Activated T-cell treated with anti-CD3 and anti-CD28 coated beads, Interleukin-2, amount 50 U/mL, for 48 hours (primary cell): ENCODE data around the gene MCFD2.

Source experiments
- DNase-seq, 2 experiments: peaks; one replicate each; pipeline ENCODE4 v3.0.0-alpha.2; 2020

MCFD2 gene

GRCh38 chr2:46871976-46872381 lies 43.6 kb downstream of the MCFD2 start:
- no peak for DNase-seq

- DNase-seq, result no peak
Observed at GRCh38 chr2:46870051-46870839, 45.4 kb downstream of the MCFD2 start.

- no peak for DNase-seq
Observed at GRCh38 chr2:46869621-46870020, 46.0 kb downstream of the MCFD2 start.

GRCh38 chr2:46866770-46867246 lies 48.8 kb downstream of the MCFD2 start:
- DNase-seq, result no peak

GRCh38 chr2:46865181-46865970 lies 50.2 kb downstream of the MCFD2 start:
- DNase-seq, result no peak

- DNase-seq, result no peak
Observed at GRCh38 chr2:46863882-46864281, 51.7 kb downstream of the MCFD2 start.

GRCh38 chr2:46862514-46862913 lies 53.1 kb downstream of the MCFD2 start:
- DNase-seq, result no peak

- DNase-seq, result no peak
Observed at GRCh38 chr2:46861916-46862315, 53.7 kb downstream of the MCFD2 start.

GRCh38 chr2:46859482-46859881 lies 56.1 kb downstream of the MCFD2 start:
- no peak for DNase-seq

GRCh38 chr2:46858702-46859090 lies 56.9 kb downstream of the MCFD2 start:
- no peak for DNase-seq

- no peak for DNase-seq
Observed at GRCh38 chr2:46857871-46858701, 57.5 kb downstream of the MCFD2 start.

- no peak for DNase-seq
Observed at GRCh38 chr2:46856336-46856735, 59.3 kb downstream of the MCFD2 start.

- DNase-seq, result no peak
Observed at GRCh38 chr2:46855805-46856204, 59.8 kb downstream of the MCFD2 start.

GRCh38 chr2:46854260-46854659 lies 61.3 kb downstream of the MCFD2 start:
- DNase-seq, result no peak

GRCh38 chr2:46852598-46852997 lies 63.0 kb downstream of the MCFD2 start:
- DNase-seq, result no peak

GRCh38 chr2:46852124-46852523 lies 63.5 kb downstream of the MCFD2 start:
- DNase-seq, result no peak
